ENCODE data around the gene GMDS.

GRCh38 chr6:1890987-1891386 lies 354.4 kb downstream of the GMDS start:
- no peak for TF ChIP-seq NFE2 (CRISPR knock-in tag; IDR thresholded peaks at IDR 0.05)
- no peak for TF ChIP-seq AGO2 (optimal IDR thresholded peaks at IDR 0.05; ENCODE audit: low read depth, low read length)
- no peak for TF ChIP-seq IRF1 (CRISPR knock-in tag; IDR thresholded peaks at IDR 0.05; ENCODE audit: low read depth)
- TF ChIP-seq TCF12 (IDR thresholded peaks at IDR 0.05), result no peak
- no peak for TF ChIP-seq TCF12 (CRISPR knock-in tag; IDR thresholded peaks at IDR 0.05)
- TF ChIP-seq GTF2F1 (IDR thresholded peaks at IDR 0.05; ENCODE audit: low read length), result no peak
- no peak for TF ChIP-seq ELF3 (CRISPR knock-in tag; IDR thresholded peaks at IDR 0.05)
